GM19099 (cell line): ENCODE measurements around the gene BRMS1.

ENCODE experiments used
- POLR2A ChIP-seq: IDR thresholded peaks from 3 replicates; pipeline ENCODE4 v1.6.1; 2011; ENCODE audit warnings: low read depth; ENCODE audit not compliant: insufficient read length; ENCODE audit errors: extremely low read depth

Gene BRMS1

DNA sequence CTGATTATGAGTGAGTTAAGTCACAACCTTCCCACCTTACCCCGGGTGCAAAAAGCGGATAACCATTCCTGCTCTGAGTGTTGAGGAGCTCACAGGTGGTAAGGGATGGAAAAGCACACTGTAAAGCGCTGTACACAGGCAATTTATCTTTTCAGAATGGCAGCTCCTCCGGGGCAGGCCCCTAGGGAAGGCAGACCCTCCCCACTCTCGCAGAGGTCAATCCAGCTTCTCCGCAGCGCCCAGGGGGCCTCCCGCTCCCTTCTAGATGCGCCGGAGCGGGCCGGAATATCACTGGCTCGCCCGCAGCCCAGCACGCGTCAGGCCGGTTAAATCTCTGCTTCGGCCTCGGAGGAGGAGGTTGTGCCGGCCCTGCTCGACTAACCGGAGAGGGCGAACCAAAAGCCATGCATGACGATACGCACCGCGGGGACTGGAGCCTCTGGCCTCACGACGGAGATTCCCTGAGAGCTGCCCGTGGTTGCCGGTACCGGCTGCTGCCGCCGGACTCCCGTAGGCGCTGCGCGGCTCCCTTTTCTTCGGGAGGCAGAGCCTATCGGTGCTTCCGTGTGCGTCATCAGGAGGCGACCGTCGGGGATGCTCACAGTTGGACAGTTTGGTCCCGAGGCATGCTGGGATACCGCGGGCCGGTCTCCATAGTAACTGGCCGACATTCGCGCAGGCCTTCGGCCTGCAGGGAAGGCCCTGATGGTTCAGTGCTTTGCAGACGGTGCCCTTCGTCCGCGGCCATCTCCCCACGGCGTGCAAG lies at the start of gene BRMS1:
TSS of gene BRMS1 (minus strand) at position 555 of the 766 bp plus-strand sequence. CDS start 2,870 bp downstream, outside the sequence.
- peak; percentile 95 for TF ChIP-seq POLR2A

- TF ChIP-seq POLR2A = no peak
Observed at GRCh38 chr11:66393954-66394353, 49.0 kb upstream of the BRMS1 start.

GRCh38 chr11:66391322-66391721 lies 46.4 kb upstream of the BRMS1 start:
- no peak for TF ChIP-seq POLR2A

GRCh38 chr11:66388780-66389386 lies 44.0 kb upstream of the BRMS1 start:
- TF ChIP-seq POLR2A = no peak

- TF ChIP-seq POLR2A = no peak
Observed at GRCh38 chr11:66386171-66387069, 41.5 kb upstream of the BRMS1 start.

- no peak for TF ChIP-seq POLR2A
Observed at GRCh38 chr11:66373265-66373664, 28.4 kb upstream of the BRMS1 start.

- peak; percentile 12 for TF ChIP-seq POLR2A
Observed at GRCh38 chr11:66371627-66372415, 26.9 kb upstream of the BRMS1 start, which contains the start of gene SLC29A2. Gene SLC29A2 (minus strand): TSS chr11:66371760. CDS start chr11:66371591, 169 bp downstream.

DNA sequence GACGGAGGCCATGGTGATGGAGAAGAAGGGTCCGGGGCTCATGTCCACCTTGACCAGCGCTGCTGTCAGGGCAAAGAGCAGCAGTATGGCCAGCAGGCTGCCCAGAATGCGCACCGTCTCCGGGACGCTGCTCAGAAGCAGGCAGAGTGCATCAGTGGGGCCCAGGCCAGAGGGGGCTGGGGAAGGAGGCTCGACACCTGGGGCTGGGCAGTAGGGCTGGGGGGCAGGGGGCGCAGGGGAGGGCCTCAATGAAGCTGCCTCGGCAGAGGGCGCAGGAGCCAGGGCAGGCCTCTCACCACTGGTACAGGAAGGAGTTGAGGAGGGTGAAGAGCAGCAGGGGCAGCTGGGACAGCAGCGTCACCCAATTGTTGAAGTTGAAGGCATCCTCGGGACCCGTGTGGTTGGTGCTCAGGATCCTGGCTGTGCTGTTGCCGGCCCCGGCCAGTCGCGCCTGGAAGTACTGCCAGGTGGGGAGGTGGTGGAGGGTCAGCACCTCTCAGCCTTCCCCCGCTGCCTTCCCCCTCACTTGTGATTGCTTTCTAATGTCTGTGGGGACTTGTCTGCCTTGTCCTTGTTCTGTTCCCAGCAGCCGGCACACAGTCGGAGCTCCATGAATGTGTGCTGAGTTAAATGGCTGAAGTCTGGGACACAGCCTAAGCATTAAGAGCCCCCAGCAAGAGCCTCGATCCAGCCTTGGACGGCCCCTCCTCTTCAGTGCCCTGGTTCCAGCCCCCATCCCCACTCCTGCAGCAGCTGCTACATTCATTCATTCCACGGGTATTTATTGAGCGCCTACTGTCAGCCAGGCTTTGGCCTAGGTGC lies 24.4 kb upstream of the BRMS1 start:
- TF ChIP-seq POLR2A = no peak

DNA sequence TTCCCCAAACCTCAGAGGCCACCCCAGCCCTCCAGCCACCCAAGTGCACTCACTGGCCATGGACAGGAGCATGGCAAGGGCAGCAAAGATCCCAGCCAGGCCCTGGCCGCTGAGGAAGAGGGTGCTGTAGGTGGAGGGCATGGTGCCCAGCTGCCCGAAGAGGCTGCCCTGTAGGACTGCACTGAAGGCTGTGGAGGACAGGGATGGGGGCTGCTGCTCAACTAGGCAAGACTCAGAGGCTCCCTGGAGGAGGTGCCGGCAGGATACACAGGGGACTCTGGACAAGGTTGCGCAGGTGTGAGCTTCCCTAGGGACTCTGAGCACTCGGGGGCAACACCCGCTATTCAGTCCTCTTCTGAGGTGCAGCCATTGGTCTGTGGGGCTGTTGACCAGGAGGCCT lies 23.6 kb upstream of the BRMS1 start:
- TF ChIP-seq POLR2A = no peak

DNA sequence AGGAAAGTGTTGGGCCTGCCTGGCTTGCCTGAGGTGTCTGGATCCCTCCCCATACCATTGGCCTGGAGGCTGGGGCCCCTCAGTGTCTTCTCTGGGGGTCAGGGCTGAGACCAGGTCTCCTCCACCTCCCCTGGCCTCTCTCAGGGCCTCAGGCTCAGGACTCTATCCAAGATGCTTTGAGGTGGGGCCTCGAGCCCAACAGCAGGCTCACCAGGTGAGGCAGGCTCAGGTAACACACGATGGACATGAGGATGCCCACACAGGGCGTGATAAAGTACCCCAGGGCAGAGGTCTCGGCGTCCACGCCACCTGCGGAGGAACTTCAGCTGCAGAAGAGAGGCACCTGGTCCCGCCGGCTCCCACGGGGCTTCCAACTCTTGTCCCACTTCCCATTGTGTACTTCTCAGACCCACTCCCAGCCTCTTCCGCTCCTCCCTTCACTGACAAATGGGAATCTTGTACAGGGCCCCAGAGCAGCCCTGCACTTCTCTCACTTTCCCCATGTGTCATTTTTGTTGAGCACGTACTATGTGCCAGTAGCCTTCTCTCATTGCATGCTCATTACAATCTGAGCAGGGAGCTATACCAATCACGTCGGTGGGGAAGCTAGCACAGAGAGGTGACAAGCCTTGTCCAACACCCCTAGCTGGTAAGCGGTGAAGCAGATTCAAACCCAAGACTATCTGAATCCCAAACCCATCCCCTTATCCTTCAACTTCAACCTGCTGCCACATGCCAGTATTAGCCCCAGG lies 22.8 kb upstream of the BRMS1 start:
- no peak for TF ChIP-seq POLR2A

DNA sequence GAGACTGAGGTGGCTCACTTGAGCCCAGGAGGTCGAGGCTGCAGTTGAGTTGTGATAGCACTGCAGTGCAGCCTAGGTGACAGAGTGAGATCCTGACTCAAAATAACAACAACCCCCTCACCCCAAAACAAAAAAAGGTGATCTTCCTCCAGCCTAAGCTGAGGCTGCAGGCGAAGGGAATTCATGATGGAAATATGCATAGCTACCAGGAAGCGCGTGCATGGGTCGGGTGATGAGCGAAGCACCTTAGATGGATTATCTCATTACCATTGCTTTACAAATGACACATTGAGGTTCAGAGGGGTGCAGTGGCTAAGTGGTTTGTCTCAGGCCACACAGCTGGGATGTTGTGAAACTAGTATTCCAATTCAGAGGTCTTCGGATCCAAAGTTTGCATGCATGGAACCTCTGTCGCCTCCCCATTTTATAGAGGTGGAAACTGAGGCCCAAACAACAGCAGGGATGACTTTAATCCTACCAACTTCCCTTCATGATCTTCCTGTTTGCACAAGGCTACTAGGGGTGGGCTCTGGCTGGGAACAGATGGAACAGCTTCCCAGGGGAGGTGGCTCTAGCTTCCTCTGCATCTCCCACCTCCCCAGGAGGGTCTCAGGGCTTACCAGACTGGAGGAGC lies 22.1 kb upstream of the BRMS1 start:
- TF ChIP-seq POLR2A = no peak
